Thymus (tissue), 11 donors: ENCODE results near the gene NEUROD2. TPM values are rescaled to one million over a fixed set of nuclear protein-coding genes. Genes with fewer than 3 reads are reported as not detected.

Experiments
- DNase-seq, 9 donors: peaks; one replicate each; pipeline ENCODE4 v3.0.0-alpha.2; 2013; ENCODE audit warnings: low spot score in 9 of 9, low read depth in 6 of 9, missing footprints in 1 of 9
- H3K27ac ChIP-seq, 2 donors: one replicate each; pipeline ENCODE4 v1.5.1; 2013; ENCODE audit warnings: control low read depth in 1 of 2, low read depth in 1 of 2, low read length in 1 of 2, mild to moderate bottlenecking in 1 of 2, moderate library complexity in 1 of 2
- H3K27me3 ChIP-seq, 2 donors: one replicate each; pipeline ENCODE4 v1.5.1; 2013; ENCODE audit warnings: low read length in 1 of 2; ENCODE audit not compliant: control insufficient read depth in 2 of 2, insufficient read depth in 1 of 2
- H3K36me3 ChIP-seq, 2 donors: one replicate each; pipeline ENCODE4 v1.5.1; 2013; ENCODE audit warnings: low read length in 1 of 2, mild to moderate bottlenecking in 1 of 2, moderate library complexity in 1 of 2; ENCODE audit not compliant: control insufficient read depth in 2 of 2, insufficient read depth in 2 of 2
- H3K4me1 ChIP-seq, 2 donors: one replicate each; pipeline ENCODE4 v1.5.1; 2013; ENCODE audit warnings: low read length in 2 of 2; ENCODE audit not compliant: control insufficient read depth in 2 of 2, insufficient read depth in 2 of 2
- H3K4me3 ChIP-seq, 2 donors: one replicate each; pipeline ENCODE4 v1.5.1; 2013; ENCODE audit warnings: low read length in 2 of 2, control low read depth in 1 of 2, mild to moderate bottlenecking in 1 of 2
- H3K9me3 ChIP-seq, 2 donors: one replicate each; pipeline ENCODE4 v1.5.1; 2013; ENCODE audit warnings: low read length in 1 of 2, mild to moderate bottlenecking in 1 of 2; ENCODE audit not compliant: control insufficient read depth in 2 of 2, insufficient read depth in 1 of 2
- WGBS: extraction: QIAGEN DNeasy Blood & Tissue Kit; methylation state at CpG from one replicate; pipeline ENCODE4 v1.1.7; 2013; 5-methylcytosine and 5-hydroxymethylcytosine counted together
- polyA plus RNA-seq: library from polyadenylated mRNA; stranded (reverse); fragments of 200-250 nt; gene quantifications from one replicate; pipeline ENCODE4 v1.2.3, GENCODE V29; 2013
- total RNA-seq: library from RNA; stranded (reverse); fragments of 120-200 nt; gene quantifications from one replicate; pipeline ENCODE4 v1.2.4, GENCODE V29; 2013
- donor health status: healthy.

NEUROD2 gene
- total and polyA plus RNA-seq, 2 donors: 0.14 TPM; not detected in 1

GRCh38 chr17:39629494-39629880, 21.8 kb upstream of the NEUROD2 start:
- Histone ChIP-seq H3K27ac (no peak overlapping the region), H3K27me3 (peaks cover 26 to 69% of the 10 kb centered on the region in 2 donors), H3K4me1 (peaks cover 8 to 49% of the 10 kb centered on the region in 2 donors), H3K36me3 (no peaks in the 10 kb centered on the region), H3K9me3 (peaks cover 0 to 9% of the 10 kb centered on the region in 2 donors), H3K4me3 (no peak overlapping the region)
- 90% methylated on average over 3 of the region's 3 CpGs for WGBS
- DNase-seq: no peak

GRCh38 chr17:39628655-39629493, 21.2 kb upstream of the NEUROD2 start:
- 84% methylated on average over 10 of the region's 10 CpGs for WGBS
- no peak overlapping the region for H3K27ac ChIP-seq
- peaks cover 26 to 73% of the 10 kb centered on the region in 2 donors for H3K27me3 ChIP-seq

DNA sequence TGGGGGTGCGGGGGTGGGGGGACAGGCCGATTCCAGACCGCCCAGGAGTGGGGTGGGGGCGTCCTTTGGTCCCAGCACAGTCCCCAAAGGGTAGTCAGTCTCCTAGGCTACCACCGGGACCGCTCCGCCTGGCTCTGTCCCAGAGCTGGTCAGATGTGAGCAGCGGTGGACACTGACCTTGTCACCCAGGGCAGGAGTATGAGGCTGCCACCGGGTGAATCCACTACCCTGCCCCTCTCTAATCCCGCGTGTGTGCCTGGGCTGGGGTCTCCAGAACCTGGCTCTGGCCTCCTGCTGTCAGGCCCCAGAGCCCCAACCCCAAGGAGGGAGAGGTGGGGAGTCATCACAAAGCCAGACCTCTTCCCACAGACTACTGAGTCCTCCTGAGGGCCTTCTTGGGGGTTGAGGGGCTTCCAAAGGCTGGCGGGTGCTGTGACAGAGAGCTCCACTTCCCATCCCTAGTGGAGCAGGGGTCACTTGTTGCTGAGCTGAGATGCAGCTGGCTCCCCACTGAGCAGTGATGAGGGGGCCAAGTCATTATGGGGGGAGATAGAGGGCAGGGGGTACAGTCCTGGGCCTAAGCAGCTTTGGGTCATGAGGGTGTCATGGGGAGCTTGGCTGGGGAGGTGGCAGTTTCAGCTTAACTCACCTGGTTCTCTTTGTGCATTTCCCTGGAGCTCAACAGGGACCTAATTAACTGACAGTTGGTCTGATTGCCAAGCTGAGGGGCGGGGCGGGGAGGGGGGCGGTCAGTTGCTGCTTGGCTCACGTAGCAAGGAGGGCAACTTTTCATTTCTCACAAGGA, 20.2 kb upstream of the NEUROD2 start:
- DNase-seq: no peak
- Histone ChIP-seq H3K27me3 (peaks cover 26 to 80% of the 10 kb centered on the region in 2 donors), H3K4me3 (no peak overlapping the region), H3K9me3 (peaks cover 0 to 9% of the 10 kb centered on the region in 2 donors), H3K27ac (no peak overlapping the region), H3K36me3 (no peaks in the 10 kb centered on the region), H3K4me1 (peaks cover 8 to 42% of the 10 kb centered on the region in 2 donors)
- 92% methylated on average over 16 of the region's 16 CpGs for WGBS

More at GRCh38 chr17:39628655-39629493, 21.2 kb upstream of the NEUROD2 start:
- Histone ChIP-seq H3K36me3 (no peaks in the 10 kb centered on the region), H3K4me1 (peaks cover 8 to 43% of the 10 kb centered on the region in 2 donors), H3K4me3 (no peak overlapping the region), H3K9me3 (peaks cover 0 to 9% of the 10 kb centered on the region in 2 donors)
- no peak for DNase-seq

DNA sequence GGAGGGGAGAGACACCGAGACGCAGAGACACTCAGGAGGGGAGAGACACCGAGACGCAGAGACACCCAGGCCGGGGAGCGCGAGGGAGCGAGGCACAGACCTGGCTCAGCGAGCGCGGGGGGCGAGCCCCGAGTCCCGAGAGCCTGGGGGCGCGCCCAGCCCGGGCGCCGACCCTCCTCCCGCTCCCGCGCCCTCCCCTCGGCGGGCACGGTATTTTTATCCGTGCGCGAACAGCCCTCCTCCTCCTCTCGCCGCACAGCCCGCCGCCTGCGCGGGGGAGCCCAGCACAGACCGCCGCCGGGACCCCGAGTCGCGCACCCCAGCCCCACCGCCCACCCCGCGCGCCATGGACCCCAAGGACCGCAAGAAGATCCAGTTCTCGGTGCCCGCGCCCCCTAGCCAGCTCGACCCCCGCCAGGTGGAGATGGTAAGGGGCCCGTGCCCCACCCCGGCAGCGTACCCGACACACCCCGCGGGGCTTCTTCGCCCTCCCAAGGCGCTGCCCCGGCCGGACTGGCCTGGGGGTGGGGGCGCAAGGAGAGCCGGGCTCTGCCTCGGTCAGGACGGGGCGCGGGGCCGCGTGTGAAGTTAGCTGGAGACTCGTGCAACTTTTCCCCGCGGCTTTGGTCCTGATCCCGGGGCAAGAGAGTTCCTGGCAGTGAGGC, 19.5 kb upstream of the NEUROD2 start:
- DNase-seq: no peak
- Histone ChIP-seq H3K27ac (no peak overlapping the region), H3K9me3 (peaks cover 0 to 9% of the 10 kb centered on the region in 2 donors), H3K4me1 (peaks cover 5 to 38% of the 10 kb centered on the region in 2 donors), H3K36me3 (no peaks in the 10 kb centered on the region), H3K27me3 (peaks cover 26 to 78% of the 10 kb centered on the region in 2 donors), H3K4me3 (peak overlapping the region in 1 of 2 donors; percentile 4)
- 10% methylated on average over 72 of the region's 72 CpGs for WGBS

DNA sequence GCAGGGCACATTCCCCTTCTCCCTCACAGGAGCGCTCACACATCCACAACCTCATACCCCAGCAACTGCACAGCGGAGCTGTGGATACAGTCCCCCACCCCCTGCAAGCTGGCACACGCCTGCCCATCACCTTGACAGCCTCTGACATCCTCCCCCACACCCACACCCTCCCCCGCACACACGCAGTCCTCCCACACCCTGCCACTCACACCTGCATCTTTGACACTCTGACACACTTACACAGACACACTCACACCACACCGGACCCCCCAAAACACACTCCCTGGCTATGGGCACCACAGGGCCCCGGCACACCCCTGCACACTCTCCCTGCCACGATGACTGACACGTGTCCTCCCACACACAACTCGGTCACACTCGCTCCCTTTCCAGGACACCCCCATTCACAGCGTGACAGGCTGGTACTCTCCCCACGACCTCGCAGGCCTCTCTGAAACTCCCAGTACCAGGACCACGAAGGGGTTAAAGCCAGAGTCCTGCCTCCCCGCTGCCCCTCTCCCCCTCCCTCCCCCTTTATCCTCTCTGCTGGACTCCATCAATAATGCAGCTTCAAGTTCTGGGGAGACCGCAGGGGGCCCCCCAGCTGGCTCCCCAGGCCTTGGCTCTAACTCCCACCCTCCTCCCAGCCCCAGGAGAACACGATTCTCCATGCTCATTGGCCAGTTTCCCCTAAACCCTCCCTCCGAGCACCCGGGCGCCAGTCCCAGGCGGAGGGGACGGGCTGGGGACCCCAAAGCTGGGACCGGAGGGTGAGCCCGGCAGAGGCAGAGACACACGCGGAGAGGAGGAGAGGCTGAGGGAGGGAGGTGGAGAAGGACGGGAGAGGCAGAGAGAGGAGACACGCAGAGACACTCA, 18.7 kb upstream of the NEUROD2 start, which contains the start of gene PPP1R1B:
PPP1R1B (plus strand) TSS at position 782 of the 876 bp plus-strand sequence. CDS start 441 bp downstream, outside the sequence.
- Histone ChIP-seq H3K4me1 (peaks cover under 1 to 36% of the 10 kb centered on the region in 2 donors), H3K27ac (no peak within 1 kb of the TSS), H3K4me3 (peak within 1 kb of the TSS in 1 of 2 donors; percentile 4), H3K27me3 (peaks cover 26 to 79% of the 10 kb centered on the region in 2 donors), H3K9me3 (peaks cover 0 to 9% of the 10 kb centered on the region in 2 donors), H3K36me3 (no peaks in the 10 kb centered on the region)
- DNase-seq: no peak
- WGBS: 32% methylated on average over 29 of the region's 29 CpGs

DNA sequence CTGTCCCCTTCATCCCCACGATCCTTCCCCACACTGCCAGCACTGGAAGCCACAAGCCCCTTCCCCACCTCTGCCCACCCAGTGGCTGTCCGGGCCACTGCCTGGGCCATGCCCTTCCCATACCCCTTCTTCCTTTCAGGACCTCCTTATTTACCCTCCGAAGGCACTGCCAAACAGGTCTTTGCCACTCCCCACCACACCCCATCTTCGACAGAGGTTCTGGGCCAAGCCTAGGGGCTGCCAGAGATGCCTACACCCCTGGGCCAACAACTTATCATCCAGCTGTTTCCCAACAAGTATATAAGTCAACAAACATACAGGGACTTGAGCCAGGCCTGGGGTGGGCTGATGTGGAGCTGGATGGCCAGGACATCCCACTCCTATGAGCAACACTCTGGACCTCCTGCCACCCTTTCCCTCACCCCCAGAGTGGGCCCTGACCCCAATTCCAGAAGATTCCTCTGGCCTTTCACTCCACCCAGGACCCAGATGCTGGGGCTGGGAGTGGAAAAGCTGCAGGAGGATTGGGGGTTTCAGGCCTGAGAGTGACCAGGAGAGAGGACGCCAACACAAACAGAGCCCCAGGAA, 17.6 kb upstream of the NEUROD2 start:
- H3K4me1 ChIP-seq: peaks cover 0 to 32% of the 10 kb centered on the region in 2 donors
- DNase-seq: no peak
- H3K36me3 ChIP-seq: no peaks in the 10 kb centered on the region
- H3K4me3 ChIP-seq: no peak overlapping the region
- H3K27ac ChIP-seq: no peak overlapping the region
- WGBS: 73% methylated on average over 5 of the region's 5 CpGs
- peaks cover 0 to 9% of the 10 kb centered on the region in 2 donors for H3K9me3 ChIP-seq
- peaks cover 26 to 85% of the 10 kb centered on the region in 2 donors for H3K27me3 ChIP-seq

- Histone ChIP-seq H3K36me3 (no peaks in the 10 kb centered on the region), H3K27ac (no peak overlapping the region), H3K27me3 (peaks cover 27 to 84% of the 10 kb centered on the region in 2 donors), H3K4me3 (no peak overlapping the region), H3K9me3 (peaks cover 0 to 9% of the 10 kb centered on the region in 2 donors), H3K4me1 (peaks cover 0 to 32% of the 10 kb centered on the region in 2 donors)
- DNase-seq: no peak
- WGBS: 95% methylated on average over 8 of the region's 8 CpGs
Measured at GRCh38 chr17:39624313-39624712, 16.6 kb upstream of the NEUROD2 start.
